Measurements from ENCODE around the gene DEK. TPM values are rescaled to one million over a fixed set of nuclear protein-coding genes. Genes with fewer than 3 reads are reported as not detected.

Gene DEK
- total and polyA plus RNA-seq, 2 donors (not counting 1 experiment from before 2014, with no cell fraction given), result 13.6 to 114 TPM

- no peaks in the 10 kb centered on the region for H3K27me3 ChIP-seq (replicated peaks in 1 of 4; ENCODE audit: control extremely low read depth in 1 of 4, control insufficient read depth in 3 of 4, insufficient read depth in 4 of 4, low read length in 3 of 4)
- Mint-ChIP-seq H3K27me3 (no peaks in the 10 kb centered on the region), H3K9me3 (ENCODE audit: insufficient read depth) (no peaks in the 10 kb centered on the region), H3K27ac (peak overlapping the region; percentile 66), H3K4me1 (peaks cover 44% of the 10 kb centered on the region), H3K4me3 (peak overlapping the region; percentile 9)
- H3K4me1 ChIP-seq (ENCODE audit: control insufficient read depth in 2 of 2, insufficient read depth in 2 of 2, low read length in 2 of 2), result peaks cover 35 to 36% of the 10 kb centered on the region in 2 donors
- no peak overlapping the region for H2AFZ ChIP-seq (ENCODE audit: insufficient read depth, low read depth, low read length, poor library complexity, severe bottlenecking)
- peaks cover 1 to 26% of the 10 kb centered on the region in 2 experiments for H3K36me3 ChIP-seq (replicated peaks in 1 of 2; ENCODE audit: control extremely low read depth in 1 of 2, control insufficient read depth in 1 of 2, extremely low read depth in 1 of 2, insufficient read depth in 2 of 2, low read length in 1 of 2)
- H3K4me3 ChIP-seq (ENCODE audit: control extremely low read depth in 1 of 5, extremely low read depth in 1 of 5, insufficient read depth in 1 of 5, low read depth in 2 of 5, low read length in 4 of 5), result no peak overlapping the region
- no peak for TF ChIP-seq EZH2 (IDR thresholded peaks at IDR 0.05; ENCODE audit: borderline replicate concordance, insufficient read depth, low read depth, low read length, poor library complexity, severe bottlenecking)
- TF ChIP-seq CTCF (IDR thresholded peaks at IDR 0.05), result no peak
- H3K9ac ChIP-seq (ENCODE audit: low read length), result no peak overlapping the region
- peak overlapping the region; percentile 54 for H3K4me2 ChIP-seq (replicated peaks; ENCODE audit: low read depth, low read length, poor library complexity, severe bottlenecking)
- no peak for DNase-seq
- 100% methylated on average over 1 of the region's 4 CpGs for whole genome bisulfite sequencing (ENCODE audit: insufficient coverage)
- intact Hi-C loops (cut with micrococcal nuclease), result loop anchor here (5.0 kb wide), 4 partner anchors 38 to 273 kb away; partner anchors contain the start of genes KIF13A and RNF144B
- ChIA-PET POLR2A (no interaction called here), CTCF (interaction anchor here (1.1 kb wide), 1 partner anchor 23 kb away, joined by 5 read pairs; no protein-coding TSS in a partner anchor)
- H3K27ac ChIP-seq (ENCODE audit: low read length in 2 of 2), result peak overlapping the region in 1 of 2 donors; percentile 85
- H3K9me3 ChIP-seq (ENCODE audit: control extremely low read depth in 1 of 3, control insufficient read depth in 2 of 3, insufficient read depth in 1 of 3, low read length in 2 of 3), result no peaks in the 10 kb centered on the region
- peaks cover 86% of the 10 kb centered on the region for H3K79me2 ChIP-seq (ENCODE audit: control insufficient read depth, insufficient read depth, low read length)
- H4K20me1 ChIP-seq (ENCODE audit: control insufficient read depth, insufficient read depth, low read length, poor library complexity, severe bottlenecking), result peaks cover 33% of the 10 kb centered on the region
- no peak for ATAC-seq (ENCODE audit: low read depth)
These were observed 4.5 kb downstream of the DEK start for GRCh38 chr6:18259675-18260447.

GRCh38 chr6:18254793-18255192, 9.5 kb downstream of the DEK start:
- ChIA-PET POLR2A (no interaction called here), CTCF (interaction anchor here (0.6 kb wide), 1 partner anchor 41 kb away, joined by 3 read pairs; no protein-coding TSS in a partner anchor)
- Histone ChIP-seq H3K4me1 (ENCODE audit: control insufficient read depth in 2 of 2, insufficient read depth in 2 of 2, low read length in 2 of 2) (peaks cover 3% of the 10 kb centered on the region in 2 donors), H3K27ac (ENCODE audit: low read length in 2 of 2) (no peak overlapping the region), H2AFZ (ENCODE audit: insufficient read depth, low read depth, low read length, poor library complexity, severe bottlenecking) (no peak overlapping the region), H3K4me3 (ENCODE audit: control extremely low read depth in 1 of 5, extremely low read depth in 1 of 5, insufficient read depth in 1 of 5, low read depth in 2 of 5, low read length in 4 of 5) (no peak overlapping the region), H4K20me1 (ENCODE audit: control insufficient read depth, insufficient read depth, low read length, poor library complexity, severe bottlenecking) (peaks cover 18% of the 10 kb centered on the region), H3K4me2 (replicated peaks; ENCODE audit: low read depth, low read length, poor library complexity, severe bottlenecking) (no peak overlapping the region), H3K9ac (ENCODE audit: low read length) (no peak overlapping the region), H3K27me3 (replicated peaks in 1 of 4; ENCODE audit: control extremely low read depth in 1 of 4, control insufficient read depth in 3 of 4, insufficient read depth in 4 of 4, low read length in 3 of 4) (no peaks in the 10 kb centered on the region), H3K9me3 (ENCODE audit: control extremely low read depth in 1 of 3, control insufficient read depth in 2 of 3, insufficient read depth in 1 of 3, low read length in 2 of 3) (no peaks in the 10 kb centered on the region), H3K36me3 (replicated peaks in 1 of 2; ENCODE audit: control extremely low read depth in 1 of 2, control insufficient read depth in 1 of 2, extremely low read depth in 1 of 2, insufficient read depth in 2 of 2, low read length in 1 of 2) (peaks cover 4 to 37% of the 10 kb centered on the region in 2 experiments), H3K79me2 (ENCODE audit: control insufficient read depth, insufficient read depth, low read length) (peaks cover 72% of the 10 kb centered on the region)
- Mint-ChIP-seq H3K4me3 (no peak overlapping the region), H3K27me3 (no peaks in the 10 kb centered on the region), H3K4me1 (peaks cover 7% of the 10 kb centered on the region), H3K27ac (no peak overlapping the region), H3K9me3 (ENCODE audit: insufficient read depth) (no peaks in the 10 kb centered on the region)
- WGBS (ENCODE audit: insufficient coverage), result 95% methylated on average over 5 of the region's 6 CpGs
- intact Hi-C loops (cut with micrococcal nuclease), result no loop called here
- no peak for ATAC-seq (ENCODE audit: low read depth)
- no peak for TF ChIP-seq CTCF (IDR thresholded peaks at IDR 0.05)
- no peak for TF ChIP-seq EZH2 (IDR thresholded peaks at IDR 0.05; ENCODE audit: borderline replicate concordance, insufficient read depth, low read depth, low read length, poor library complexity, severe bottlenecking)
- no peak for DNase-seq
